HG03108 (cell line): ENCODE results near the gene GTF3C2.
"Not testable (repeated sequence)": the region's sequence is repeated elsewhere in the genome, so short reads cannot be mapped to it uniquely, and the experiment has no call there.

Source experiments
- ATAC-seq: cut with Tn5 transposase; IDR thresholded peaks from one replicate; pipeline ENCODE4 v1.9.1; 2021; ENCODE audit warnings: moderate library complexity; ENCODE audit not compliant: unreplicated experiment

Gene GTF3C2

DNA sequence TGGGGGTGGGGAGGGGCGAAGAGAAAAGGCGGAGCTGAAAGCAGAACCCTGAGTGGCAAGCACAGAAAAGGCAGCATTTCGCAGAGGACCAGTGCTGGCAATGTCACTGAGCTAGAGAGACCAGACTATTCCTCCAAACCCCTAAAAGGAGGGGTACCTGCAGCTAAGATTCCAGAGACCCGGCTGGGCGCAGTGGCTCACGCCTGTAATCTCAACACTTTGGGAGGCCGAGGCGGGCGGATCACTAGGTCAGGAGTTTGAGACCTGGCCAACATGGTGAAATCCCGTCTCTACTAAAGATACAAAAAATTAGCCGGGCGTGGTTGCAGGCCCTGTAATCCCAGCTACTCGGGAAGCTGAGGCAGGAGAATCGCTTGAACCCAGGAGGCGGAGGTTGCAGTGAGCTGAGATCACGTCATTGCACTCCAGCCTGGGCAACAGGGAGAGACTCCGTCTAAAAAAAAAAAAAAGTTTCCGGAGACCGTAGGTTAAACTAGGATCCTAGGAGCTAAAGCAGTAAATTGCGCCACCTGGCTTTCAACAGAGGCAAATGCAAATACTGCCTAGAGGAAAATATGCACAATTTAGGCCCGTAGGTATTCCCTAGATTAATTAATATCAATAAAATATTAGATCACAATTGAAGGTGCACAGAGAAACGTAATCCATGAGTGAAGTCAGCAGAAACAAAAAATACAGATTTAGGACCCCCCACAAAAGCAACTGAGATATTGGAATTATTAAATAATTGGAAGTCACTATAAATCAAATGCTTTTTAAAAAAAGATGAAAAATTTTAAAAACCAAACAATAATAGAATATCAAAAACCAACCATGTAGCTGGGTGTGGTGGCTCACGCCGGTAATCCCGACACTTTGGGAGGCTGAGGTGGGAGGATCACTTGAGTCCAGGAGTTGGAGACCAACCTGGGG lies 53.2 kb downstream of the GTF3C2 start:
- no peak for ATAC-seq

DNA sequence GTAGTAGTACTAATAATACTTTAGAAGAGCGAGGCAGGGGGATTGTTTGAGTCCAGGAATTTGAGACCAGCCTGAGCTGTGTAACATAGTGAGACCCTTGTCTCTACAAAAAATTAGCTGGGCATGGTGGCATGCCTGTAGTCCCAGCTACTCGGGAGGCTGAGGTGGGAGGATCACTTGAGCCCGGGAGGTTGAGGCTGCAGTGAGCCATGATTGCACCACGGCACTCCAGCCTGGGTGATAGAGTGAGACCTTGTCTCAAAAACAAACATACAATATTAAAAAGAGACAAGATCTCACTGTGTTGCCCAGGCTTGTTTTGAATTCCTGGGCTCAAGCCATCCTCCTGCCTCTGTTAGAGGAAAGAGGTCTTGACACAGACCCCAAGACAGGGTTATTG lies 56.0 kb downstream of the GTF3C2 start:
- ATAC-seq = not testable (repeated sequence)

- no peak for ATAC-seq
These were observed 58.0 kb downstream of the GTF3C2 start for GRCh38 chr2:27298391-27299080.

DNA sequence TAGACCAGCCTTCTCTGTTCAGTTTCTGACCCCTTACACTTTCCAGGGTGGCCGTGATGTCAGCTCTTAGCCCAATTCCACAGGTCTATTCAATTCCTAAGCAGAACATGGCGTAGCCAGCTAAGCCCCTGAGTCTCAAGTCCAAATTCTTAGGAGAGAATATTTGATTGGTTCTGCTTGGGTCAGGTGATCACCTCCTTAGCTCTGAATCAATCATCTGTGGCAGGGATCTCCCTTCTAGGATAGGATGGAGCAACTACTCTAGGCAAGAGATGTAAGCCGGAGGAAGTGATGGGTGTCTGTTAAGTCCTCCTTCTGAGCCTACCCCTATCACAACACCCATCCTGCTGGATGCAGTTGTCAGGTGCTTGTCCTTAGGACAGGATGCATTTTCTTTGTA lies 59.4 kb downstream of the GTF3C2 start:
- no peak for ATAC-seq

GRCh38 chr2:27296481-27296880 lies 60.1 kb downstream of the GTF3C2 start:
- ATAC-seq = no peak

- ATAC-seq = no peak
These were observed 61.6 kb downstream of the GTF3C2 start for GRCh38 chr2:27294928-27295327.

DNA sequence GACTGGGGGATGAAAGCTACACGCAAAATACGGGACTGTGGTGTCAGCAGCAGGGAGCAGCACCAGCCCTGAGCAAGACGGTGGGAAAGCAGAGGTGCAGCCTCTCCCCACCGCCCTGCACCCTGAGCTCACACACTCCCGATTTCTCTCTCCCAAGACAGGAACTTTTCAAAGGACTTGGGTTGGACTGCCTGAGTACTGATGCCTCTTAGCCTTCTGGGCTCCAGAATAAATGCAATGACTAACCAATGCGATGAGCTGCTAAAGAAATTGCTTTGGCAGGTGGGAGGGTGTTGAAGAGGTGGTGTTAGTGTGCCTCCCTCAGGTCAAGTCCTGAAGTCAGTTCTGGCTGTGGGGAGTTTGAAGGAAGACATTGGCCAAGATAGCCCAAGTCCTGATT lies 64.7 kb downstream of the GTF3C2 start:
- ATAC-seq = no peak

DNA sequence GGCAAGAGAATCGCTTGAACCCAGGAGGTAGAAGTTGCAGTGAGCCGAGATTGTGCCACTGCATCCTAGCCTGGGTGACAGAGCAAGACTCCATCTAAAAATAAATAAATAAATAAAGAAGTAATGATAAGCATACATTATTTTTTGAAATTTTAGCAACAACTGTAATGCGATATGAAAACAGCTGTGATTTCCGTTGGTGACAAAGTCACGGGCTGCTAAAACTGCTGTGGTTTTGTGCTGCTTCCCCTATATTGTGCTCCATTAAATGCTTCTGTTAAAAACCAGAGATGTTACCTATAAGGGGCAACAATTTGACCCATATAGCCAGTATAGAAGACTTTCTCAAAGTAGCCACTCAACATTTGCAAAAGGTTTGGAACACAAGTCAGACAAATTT lies 66.0 kb downstream of the GTF3C2 start:
- no peak for ATAC-seq

DNA sequence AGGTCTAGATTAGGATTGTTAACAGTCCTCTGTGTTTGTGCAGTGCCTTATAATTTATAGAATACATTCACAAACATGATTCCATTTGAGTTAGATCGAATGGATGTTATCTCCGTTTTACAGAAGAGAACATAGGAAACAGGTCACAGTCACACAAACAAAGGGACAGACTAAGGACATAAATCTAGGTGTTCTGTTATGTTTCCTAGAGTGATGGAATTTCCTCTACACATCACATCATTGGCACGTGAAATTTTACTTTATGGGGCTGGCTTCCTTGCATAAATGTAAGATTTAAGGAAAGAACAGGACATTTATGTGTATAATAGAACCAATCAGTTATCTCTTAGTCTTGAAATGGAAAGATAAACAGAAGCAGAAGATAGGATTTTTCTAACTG lies 68.0 kb downstream of the GTF3C2 start:
- no peak for ATAC-seq

DNA sequence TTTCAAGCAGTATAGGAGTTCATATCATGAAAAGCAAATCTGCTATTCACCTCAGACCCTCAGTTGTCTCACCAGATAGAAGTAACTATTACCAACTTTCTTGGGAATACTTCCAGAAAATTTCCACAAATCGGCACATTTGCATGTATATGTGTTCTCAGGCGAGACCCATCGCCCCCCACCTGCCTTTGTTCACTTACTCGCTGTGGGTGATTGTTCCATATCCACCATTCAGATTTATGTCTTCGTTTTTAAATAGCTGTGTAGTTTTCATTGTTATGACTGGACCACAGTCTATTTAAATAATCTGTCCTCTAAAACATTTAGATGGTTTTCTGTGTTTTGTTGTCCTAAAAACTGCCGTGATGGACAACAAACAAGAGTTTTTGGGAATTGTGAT lies 71.1 kb downstream of the GTF3C2 start:
- ATAC-seq = no peak

DNA sequence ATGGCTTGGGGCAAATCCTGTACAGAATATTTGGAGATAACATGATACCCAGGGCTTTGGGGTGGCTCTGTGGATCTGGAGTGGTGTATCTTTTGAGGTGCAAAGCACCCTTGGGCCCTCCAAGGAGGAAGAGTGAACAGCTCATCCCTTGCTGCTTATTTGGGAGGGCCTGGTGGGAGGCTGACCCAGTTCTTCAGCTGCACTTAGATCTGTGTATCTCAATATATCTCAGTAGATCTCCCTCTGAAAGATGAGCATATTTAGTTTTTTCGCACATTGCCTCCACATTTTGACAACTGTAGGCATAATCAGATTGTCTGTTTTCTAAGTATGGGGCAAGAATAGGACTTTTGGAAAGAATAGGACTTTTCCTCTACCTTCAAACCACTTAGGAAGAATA lies 71.6 kb downstream of the GTF3C2 start:
- no peak for ATAC-seq

DNA sequence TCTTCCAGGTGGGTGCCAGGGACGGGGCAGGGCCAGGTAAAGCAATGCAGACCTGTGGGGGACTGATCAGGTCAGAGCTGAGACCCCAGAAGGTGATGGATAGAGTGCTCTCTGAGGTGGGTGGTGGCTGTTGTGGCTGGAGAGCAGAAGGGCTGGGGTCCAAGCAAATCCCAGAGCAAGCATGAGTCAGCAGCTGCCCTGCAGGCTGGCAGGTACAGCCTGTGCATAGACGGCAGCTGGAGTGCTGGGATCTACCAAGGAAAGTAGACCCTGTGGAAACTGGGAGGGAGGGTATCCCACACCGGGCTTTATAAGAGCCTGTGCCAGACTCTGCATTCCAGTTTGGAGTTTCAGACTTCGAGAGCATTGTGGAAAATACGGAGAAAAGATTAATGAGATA lies 73.7 kb downstream of the GTF3C2 start:
- no peak for ATAC-seq

DNA sequence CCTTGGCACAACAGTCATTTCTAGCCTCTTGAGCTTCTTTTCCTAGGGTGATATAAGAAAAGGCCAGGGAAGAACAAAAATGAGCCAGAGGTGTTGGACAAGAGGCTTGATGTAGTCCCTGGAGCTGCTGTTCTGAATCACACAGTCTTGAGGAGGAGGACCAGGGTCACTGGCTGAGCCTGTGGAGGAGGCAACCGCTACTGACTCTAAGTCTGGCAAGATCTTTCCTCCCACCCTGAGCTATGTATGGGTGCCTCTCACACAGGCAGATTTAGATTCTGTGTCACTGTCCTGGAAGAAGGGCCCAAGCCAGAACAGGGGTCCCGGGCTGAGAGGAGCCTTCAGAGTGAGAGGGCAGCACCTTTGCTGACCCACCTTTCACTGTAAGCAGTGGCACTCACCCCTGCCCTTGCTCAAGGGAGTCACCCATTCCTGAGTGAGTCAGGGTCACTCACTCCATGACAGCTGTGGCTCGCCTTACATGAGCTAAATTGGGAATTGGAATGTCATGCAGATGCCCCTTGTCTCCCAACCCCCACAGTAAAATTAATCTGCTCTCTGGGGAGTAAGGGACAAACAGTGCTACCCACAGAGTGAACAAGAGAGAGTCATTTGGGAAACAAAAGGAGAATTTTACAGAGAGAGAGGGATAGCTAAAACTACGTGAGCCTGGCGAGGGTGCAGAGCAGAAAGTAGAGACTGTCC lies 74.6 kb downstream of the GTF3C2 start, which contains the start of gene TRIM54:
TSS of gene TRIM54 (plus strand) at position 575 of the 705 bp plus-strand sequence. CDS start 303 bp downstream, outside the sequence.
- no peak for ATAC-seq

GRCh38 chr2:27281442-27281841 lies 75.1 kb downstream of the GTF3C2 start:
- ATAC-seq = no peak

GRCh38 chr2:27280826-27281225 lies 75.7 kb downstream of the GTF3C2 start:
- ATAC-seq = no peak

- no peak for ATAC-seq
These were observed 78.6 kb downstream of the GTF3C2 start for GRCh38 chr2:27278010-27278409.
